HFF-Myc (cell line): ENCODE measurements around the gene MINK1.
"Not testable (repeated sequence)": the region's sequence is repeated elsewhere in the genome, so short reads cannot be mapped to it uniquely, and the experiment has no call there.

Source experiments
- DNase-seq: peaks from one replicate; pipeline ENCODE4 v3.0.0-alpha.2; 2011; ENCODE audit warnings: low read depth; ENCODE audit errors: extremely low read depth
- H3K4me3 ChIP-seq: replicated peaks from 2 replicates; pipeline ENCODE4 v1.5.1; 2011; ENCODE audit warnings: low read depth, mild to moderate bottlenecking, control low read depth, low read length
- CTCF ChIP-seq: IDR thresholded peaks from 2 replicates; pipeline ENCODE4 v1.5.1; 2012; ENCODE audit warnings: mild to moderate bottlenecking, low read depth, low read length, control low read depth; ENCODE audit errors: missing control alignments

The MINK1 gene

DNA sequence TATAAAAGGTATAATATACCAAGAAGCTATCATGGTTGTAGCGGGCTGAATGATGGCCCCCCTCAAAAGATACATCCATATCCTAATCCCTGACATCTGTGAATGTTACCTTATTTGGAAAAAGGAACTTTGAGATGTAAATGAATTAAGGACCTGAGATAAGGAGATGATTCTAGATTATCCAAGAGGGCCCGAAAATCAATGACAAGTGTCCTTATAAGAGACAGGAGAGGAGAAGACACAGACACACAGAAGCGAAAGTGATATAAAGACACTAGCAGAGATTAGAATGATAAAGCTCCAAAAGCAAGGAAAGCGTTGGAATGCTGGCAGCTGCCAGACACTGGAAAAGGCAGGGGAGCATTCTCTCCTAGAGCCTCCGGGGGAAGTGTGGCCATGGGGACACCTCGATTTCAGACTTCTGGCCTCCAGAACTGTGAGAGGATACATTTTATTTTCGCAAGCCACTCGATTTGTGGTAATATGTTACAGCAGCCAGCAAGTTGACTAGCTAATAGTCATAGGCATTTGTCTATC lies 86.4 kb downstream of the MINK1 start:
- no peak for TF ChIP-seq CTCF
- no peak overlapping the region for H3K4me3 ChIP-seq
- DNase-seq, result no peak

DNA sequence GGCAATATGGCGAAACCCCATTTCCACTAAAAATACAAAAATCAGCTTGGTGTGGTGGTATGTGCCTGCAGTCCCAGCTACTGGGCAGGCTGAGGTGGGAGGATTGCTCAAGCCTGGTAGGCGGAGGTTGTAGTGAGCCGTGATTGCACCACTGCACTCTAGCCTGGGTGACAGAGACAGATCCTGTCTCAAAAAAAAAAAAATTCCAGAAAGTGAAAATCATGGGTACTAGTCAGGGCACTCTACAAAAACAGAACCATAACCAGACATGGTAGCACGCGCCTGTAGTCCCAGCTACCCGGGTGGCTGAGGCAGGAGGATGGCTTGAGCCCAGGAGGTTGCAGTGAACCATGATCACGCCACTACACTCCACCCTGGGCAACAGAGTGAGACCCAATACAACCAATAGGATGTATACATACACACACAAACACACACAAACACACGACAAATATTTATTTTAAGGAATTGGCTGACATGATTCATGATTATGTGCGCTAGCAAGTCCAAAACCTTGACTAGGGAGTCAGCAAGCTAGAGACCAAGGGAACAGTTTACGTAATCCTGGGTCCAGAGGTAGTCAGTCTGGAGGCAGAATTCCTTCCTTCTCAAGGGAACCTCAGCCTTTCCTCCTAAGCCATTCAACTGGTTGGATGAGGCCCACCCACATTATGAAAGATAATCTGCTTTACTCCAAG lies 87.4 kb downstream of the MINK1 start:
- TF ChIP-seq CTCF, result no peak
- DNase-seq, result no peak
- no peak overlapping the region for H3K4me3 ChIP-seq

DNA sequence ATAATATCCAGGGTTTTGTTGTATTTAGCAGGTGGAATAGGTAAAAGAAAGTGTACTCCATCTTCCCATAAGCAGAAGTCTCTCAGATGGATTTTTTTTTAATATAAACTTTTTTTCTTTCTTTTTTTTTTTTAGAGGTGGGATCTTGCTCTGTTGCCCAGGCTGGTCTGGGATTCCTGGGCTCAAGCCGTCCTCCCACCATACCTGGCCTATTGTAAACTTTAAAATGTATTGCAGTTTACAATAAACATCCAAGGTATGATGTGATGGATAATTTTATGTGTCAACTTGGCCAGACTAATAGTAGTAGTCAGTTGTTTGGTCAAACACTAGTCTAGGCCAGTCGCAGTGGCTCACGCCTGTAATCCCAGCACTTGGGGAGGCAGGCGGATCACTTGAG lies 88.2 kb downstream of the MINK1 start:
- H3K4me3 ChIP-seq, result no peak overlapping the region
- DNase-seq, result no peak
- no peak for TF ChIP-seq CTCF

- not testable (repeated sequence) for H3K4me3 ChIP-seq, DNase-seq
Measured at GRCh38 chr17:4926577-4927335, 93.6 kb downstream of the MINK1 start.

DNA sequence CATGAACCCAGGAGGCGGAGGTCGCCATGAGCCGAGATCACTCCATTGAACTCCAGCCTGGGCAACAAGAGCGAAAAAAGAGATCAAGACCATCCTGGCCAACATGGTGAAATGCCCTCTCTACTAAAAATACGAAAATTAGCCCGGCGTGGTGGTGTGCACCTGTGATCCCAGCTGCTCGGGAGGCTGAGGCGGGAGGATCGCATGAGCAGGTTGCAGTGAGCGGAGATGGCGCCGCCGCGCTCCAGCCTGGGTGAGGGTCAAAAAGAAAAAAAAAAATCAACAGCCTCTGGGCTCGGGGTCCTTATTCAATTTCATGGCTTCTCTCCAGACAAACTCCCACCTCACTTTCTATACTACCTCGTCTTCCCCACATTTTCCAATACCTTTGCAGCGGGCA lies 95.7 kb downstream of the MINK1 start:
- DNase-seq, result no peak
- no peak for TF ChIP-seq CTCF

DNA sequence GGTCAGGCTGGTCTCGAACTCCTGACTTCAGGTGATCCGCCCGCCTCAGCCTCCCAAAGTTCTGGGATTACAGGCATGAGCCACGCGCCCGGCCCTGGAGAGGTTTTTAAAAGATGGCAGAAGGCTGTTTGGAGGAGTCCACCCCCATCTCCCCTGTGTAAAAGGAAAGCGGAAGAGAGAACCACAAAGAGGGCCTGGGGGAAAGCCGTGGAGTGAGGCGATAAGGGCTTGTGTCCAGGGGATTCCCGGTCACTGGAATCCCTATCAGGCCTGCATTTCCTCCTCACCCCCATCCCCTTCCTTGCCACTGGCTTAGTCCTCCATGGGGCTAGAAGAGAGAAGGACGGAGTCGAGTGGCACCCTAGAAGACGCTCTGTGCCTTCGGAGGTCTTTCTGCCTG lies 98.8 kb downstream of the MINK1 start, which contains the start of gene GP1BA:
Gene GP1BA, plus strand, starts transcription at position 315 of the 400 bp plus-strand sequence. CDS start 328 bp downstream, outside the sequence.
- H3K4me3 ChIP-seq, result no peak within 1 kb of the TSS
- no peak for DNase-seq
- no peak for TF ChIP-seq CTCF

More for the DNA sequence above, 95.7 kb downstream of the MINK1 start:
- no peak overlapping the region for H3K4me3 ChIP-seq

- no peak for DNase-seq
- TF ChIP-seq CTCF, result no peak
- no peak overlapping the region for H3K4me3 ChIP-seq
Measured at GRCh38 chr17:4932756-4933155, 99.6 kb downstream of the MINK1 start.
